Measurements from ENCODE around the gene CLPTM1.
"Not testable (repeated sequence)": the region's sequence is repeated elsewhere in the genome, so short reads cannot be mapped to it uniquely, and the experiment has no call there.

CLPTM1 gene

GRCh38 chr19:44942067-44942571 is 13.1 kb upstream of the CLPTM1 start, which contains the start of gene APOC4:
APOC4 (plus strand) TSS chr19:44942237; CDS start chr19:44942278, 41 bp downstream.
- DNase-seq (ENCODE audit: low read depth in 2 of 2): no peak

GRCh38 chr19:44943801-44944249 is 11.4 kb upstream of the CLPTM1 start:
- no peak for DNase-seq (ENCODE audit: low read depth in 2 of 2)

- DNase-seq (ENCODE audit: low read depth in 2 of 2): no peak
Observed at GRCh38 chr19:44947041-44947581, 8.1 kb upstream of the CLPTM1 start.

GRCh38 chr19:44948237-44948636 is 6.9 kb upstream of the CLPTM1 start:
- DNase-seq (ENCODE audit: low read depth in 2 of 2): no peak

GRCh38 chr19:44948763-44949374 is 6.3 kb upstream of the CLPTM1 start:
- DNase-seq (ENCODE audit: low read depth in 2 of 2): no peak

- DNase-seq (ENCODE audit: low read depth in 2 of 2): no peak
Observed at GRCh38 chr19:44949550-44949949, 5.6 kb upstream of the CLPTM1 start.

- DNase-seq (ENCODE audit: low read depth in 2 of 2): peak; percentile 13 to 35
Observed at GRCh38 chr19:44951179-44952159, 3.7 kb upstream of the CLPTM1 start.

GRCh38 chr19:44954278-44954648 is 917 bp upstream of the CLPTM1 start:
- no peak for DNase-seq (ENCODE audit: low read depth in 2 of 2)

- DNase-seq (ENCODE audit: low read depth in 2 of 2): no peak
Observed at GRCh38 chr19:44955505-44956439, 592 bp downstream of the CLPTM1 start.

GRCh38 chr19:44957526-44957925 is 2.3 kb downstream of the CLPTM1 start:
- no peak for DNase-seq (ENCODE audit: low read depth in 2 of 2)

- DNase-seq (ENCODE audit: low read depth in 2 of 2): no peak
Observed at GRCh38 chr19:44958090-44958489, 2.9 kb downstream of the CLPTM1 start.

- no peak for DNase-seq (ENCODE audit: low read depth in 2 of 2)
Observed at GRCh38 chr19:44959691-44960090, 4.5 kb downstream of the CLPTM1 start.

- no peak for DNase-seq (ENCODE audit: low read depth in 2 of 2)
Observed at GRCh38 chr19:44960906-44961728, 5.9 kb downstream of the CLPTM1 start.

- DNase-seq (ENCODE audit: low read depth in 2 of 2): no peak
Observed at GRCh38 chr19:44961821-44962220, 6.6 kb downstream of the CLPTM1 start.

- no peak for DNase-seq (ENCODE audit: low read depth in 2 of 2)
Observed at GRCh38 chr19:44968118-44968517, 12.9 kb downstream of the CLPTM1 start.

- no peak for DNase-seq (ENCODE audit: low read depth in 2 of 2)
Observed at GRCh38 chr19:44968670-44969069, 13.5 kb downstream of the CLPTM1 start.

- no peak for DNase-seq (ENCODE audit: low read depth in 2 of 2)
Observed at GRCh38 chr19:44969437-44969836, 14.3 kb downstream of the CLPTM1 start.

- DNase-seq (ENCODE audit: low read depth in 2 of 2): not testable (repeated sequence)
Observed at GRCh38 chr19:44971451-44971850, 16.3 kb downstream of the CLPTM1 start.

- DNase-seq (ENCODE audit: low read depth in 2 of 2): no peak
Observed at GRCh38 chr19:44972802-44973201, 17.6 kb downstream of the CLPTM1 start.

GRCh38 chr19:44973982-44974735 is 19.0 kb downstream of the CLPTM1 start:
- no peak for DNase-seq (ENCODE audit: low read depth in 2 of 2)

Measured in stimulated activated CD8-positive, alpha-beta memory T cell treated with anti-CD3 and anti-CD28 coated beads, Interleukin-7, amount 100 ng/mL, for 1 hour (primary cell).